Left cardiac atrium (tissue), 4 donors: Measurements from ENCODE around the gene RAI14. TPM values are rescaled to one million over a fixed set of nuclear protein-coding genes. Genes with fewer than 3 reads are reported as not detected.
"Not testable (repeated sequence)": the region's sequence is repeated elsewhere in the genome, so short reads cannot be mapped to it uniquely, and the experiment has no call there.

Experiments
- ATAC-seq, 2 donors: fragments of 200-7000 bp; cut with Tn5 transposase; one replicate each; pipeline ENCODE4 v1.9.1; 2020; ENCODE audit warnings: mild to moderate bottlenecking in 2 of 2, moderate library complexity in 2 of 2
- DNase-seq: peaks from one replicate; pipeline ENCODE4 v3.0.0-alpha.2; 2020
- intact Hi-C, 2 donors: fragments of 100-400 bp; cut with DNase I; formaldehyde crosslinking; loops; one replicate each; pipeline versions ENCODE4 v1.14.1 to v1.15.1; 2022 to 2023
- total RNA-seq, 2 donors: library from RNA; stranded (reverse); fragmentation: NEBNext Ultra II Directional; extraction: Animal tissue kit (Norgen Biotek cat#: 25700); gene quantifications; one replicate each; pipeline ENCODE4 v1.2.1, GENCODE V29; 2021
- donor health status: DM: no; HTN: yes; CAD: no.
- donor health status: DM: no; HTN: yes; CAD: no; lungs with severe emphysema.
- donor health status: DM: yes; HTN: yes; CAD: no.
- donor health status: Dilated cardiomyopathy.

RAI14 gene
- total RNA-seq, 2 donors from 2014 or later: 14.2 to 26.3 TPM

- intact Hi-C loops: no loop called here
- no peak for ATAC-seq
- DNase-seq: no peak
These were observed 122.1 kb downstream of the RAI14 start for GRCh38 chr5:34778091-34778850.

GRCh38 chr5:34783892-34784291 lies 127.8 kb downstream of the RAI14 start:
- intact Hi-C loops, ATAC-seq, DNase-seq: not testable (repeated sequence)

GRCh38 chr5:34787035-34787434 lies 130.9 kb downstream of the RAI14 start:
- no peak for DNase-seq
- intact Hi-C loops: no loop called here
- ATAC-seq: no peak

GRCh38 chr5:34789021-34789531 lies 132.9 kb downstream of the RAI14 start:
- ATAC-seq (peak; percentile 72 to 78), DNase-seq (peak; percentile 54)
- intact Hi-C loops: no loop called here

GRCh38 chr5:34789639-34790038 lies 133.5 kb downstream of the RAI14 start:
- no peak for DNase-seq
- ATAC-seq: no peak
- intact Hi-C loops: no loop called here

- DNase-seq: no peak
- no peak for ATAC-seq
- intact Hi-C loops: no loop called here
These were observed 133.9 kb downstream of the RAI14 start for GRCh38 chr5:34790069-34790468.

- DNase-seq (no peak), ATAC-seq (peak; percentile 76 to 94)
- intact Hi-C loops: no loop called here
These were observed 135.7 kb downstream of the RAI14 start for GRCh38 chr5:34791761-34792244.

- DNase-seq (no peak), ATAC-seq (no peak)
- intact Hi-C loops: no loop called here
These were observed 146.9 kb downstream of the RAI14 start for GRCh38 chr5:34802834-34803563.

- ATAC-seq (no peak), DNase-seq (no peak)
- intact Hi-C loops: no loop called here
These were observed 148.0 kb downstream of the RAI14 start for GRCh38 chr5:34803974-34804732.

- no peak for ATAC-seq
- intact Hi-C loops: no loop called here
- DNase-seq: no peak
These were observed 148.8 kb downstream of the RAI14 start for GRCh38 chr5:34804913-34805312.

- ATAC-seq: no peak
- intact Hi-C loops: no loop called here
- no peak for DNase-seq
These were observed 150.4 kb downstream of the RAI14 start for GRCh38 chr5:34806532-34806931.

GRCh38 chr5:34811706-34812105 lies 155.6 kb downstream of the RAI14 start:
- ATAC-seq (no peak), DNase-seq (no peak)
- intact Hi-C loops: no loop called here

- no peak for ATAC-seq
- intact Hi-C loops: no loop called here
These were observed 157.4 kb downstream of the RAI14 start for GRCh38 chr5:34813509-34813908.

GRCh38 chr5:34817558-34818351 lies 161.6 kb downstream of the RAI14 start:
- intact Hi-C loops: no loop called here
- ATAC-seq (no peak), DNase-seq (no peak)

More at GRCh38 chr5:34813509-34813908, 157.4 kb downstream of the RAI14 start:
- no peak for DNase-seq

- intact Hi-C loops: no loop called here
- DNase-seq (no peak), ATAC-seq (no peak)
These were observed 162.6 kb downstream of the RAI14 start for GRCh38 chr5:34818717-34819116.

GRCh38 chr5:34820593-34820992 lies 164.5 kb downstream of the RAI14 start:
- intact Hi-C loops: no loop called here
- ATAC-seq (no peak), DNase-seq (no peak)

- intact Hi-C loops: no loop called here
- DNase-seq (no peak), ATAC-seq (no peak)
These were observed 167.0 kb downstream of the RAI14 start for GRCh38 chr5:34822956-34823715.

- intact Hi-C loops: no loop called here
- ATAC-seq (no peak), DNase-seq (no peak)
These were observed 170.2 kb downstream of the RAI14 start for GRCh38 chr5:34826347-34826746.
